Measurements from ENCODE around the gene HIP1R. TPM values are rescaled to one million over a fixed set of nuclear protein-coding genes. Genes with fewer than 3 reads are reported as not detected.

HIP1R gene
- total and polyA plus RNA-seq, 2 of the 4 experiments (the other 2 are of a cell fraction), result 13.8 to 18.5 TPM

GRCh38 chr12:122908915-122909314 lies 73.7 kb downstream of the HIP1R start:
- Histone ChIP-seq H3K27ac (ENCODE audit: insufficient read depth, low read length) (no peak overlapping the region), H2AK9ac (replicated peaks; ENCODE audit: low read depth, low read length, poor library complexity) (no peak overlapping the region), H4K91ac (ENCODE audit: insufficient read depth, low read depth, low read length) (no peak overlapping the region), H2BK5ac (ENCODE audit: low read depth, low read length, poor library complexity, severe bottlenecking) (no peak overlapping the region), H3K4me2 (ENCODE audit: low read depth, low read length) (no peak overlapping the region), H3K9me3 (ENCODE audit: control insufficient read depth, insufficient read depth, low read length) (no peaks in the 10 kb centered on the region), H3K23ac (ENCODE audit: low read depth, low read length) (no peak overlapping the region), H3K36me3 (ENCODE audit: control insufficient read depth, insufficient read depth, low read length) (no peaks in the 10 kb centered on the region), H3K4me3 (ENCODE audit: insufficient read depth, low read depth, low read length) (no peak overlapping the region), H3K9ac (ENCODE audit: low read depth, low read length) (no peak overlapping the region), H2BK15ac (ENCODE audit: low read depth, low read length) (no peak overlapping the region), H2AK5ac (ENCODE audit: low read depth, low read length) (no peak overlapping the region), H4K20me1 (ENCODE audit: insufficient read depth, low read length) (no peaks in the 10 kb centered on the region), H3K14ac (replicated peaks; ENCODE audit: low read depth, low read length) (no peak overlapping the region), H3K79me1 (ENCODE audit: low read depth in 1 of 2, low read length in 2 of 2) (no peaks in the 10 kb centered on the region), H3K4me1 (ENCODE audit: control insufficient read depth, insufficient read depth, low read length) (0 out of 2 replicates have a peak, but pooled peaks cover 2% of the 10 kb centered on the region), H2AFZ (replicated peaks; ENCODE audit: low read length, poor library complexity) (no peak overlapping the region), H3K56ac (ENCODE audit: extremely low read depth, insufficient read depth, low read length) (no peak overlapping the region), H4K8ac (ENCODE audit: low read depth in 2 of 2, low read length in 2 of 2) (no peak overlapping the region), H2BK120ac (ENCODE audit: low read depth, low read length) (no peak overlapping the region), H3K4ac (ENCODE audit: low read depth, low read length) (no peak overlapping the region), H3K9me1 (ENCODE audit: insufficient read depth, low read length) (no peaks in the 10 kb centered on the region), H3K18ac (ENCODE audit: low read depth, low read length) (no peak overlapping the region), H2BK20ac (ENCODE audit: low read depth, low read length) (no peak overlapping the region), H3K27me3 (ENCODE audit: control insufficient read depth, insufficient read depth, low read length) (no peaks in the 10 kb centered on the region), H4K5ac (ENCODE audit: low read depth, low read length) (no peak overlapping the region)
- dilution Hi-C loops (cut with HindIII; ENCODE audit: low sequenced_read_pairs, unreplicated experiment), result no loop called here
- no TSS peak for BruUV-seq (replicated peaks)
- WGBS, 2 experiments (ENCODE audit: extremely low coverage in 2 of 2, insufficient read length in 1 of 2), result 80% methylated on average over 2 of the region's 6 CpGs; no CpG with 5 or more reads in 1 of the 2 experiments
- ChIA-PET POLR2A (ENCODE audit: unreplicated experiment) (no interaction called here), CTCF (no interaction called here)
- TF ChIP-seq SMC3 (IDR thresholded peaks at IDR 0.05; ENCODE audit: low read depth, low read length), result no peak
- no peak for TF ChIP-seq MAZ (IDR thresholded peaks at IDR 0.05; ENCODE audit: borderline replicate concordance, low read depth, low read length)
- TF ChIP-seq POLR2A (IDR thresholded peaks at IDR 0.05; ENCODE audit: low read depth, low read length), result no peak
- TF ChIP-seq CTCF (conservative IDR thresholded peaks at IDR 0.05; ENCODE audit: low read depth, low read length), result no peak
- TF ChIP-seq RFX5 (IDR thresholded peaks at IDR 0.05; ENCODE audit: low read depth, low read length), result no peak
- intact Hi-C loops (cut with micrococcal nuclease), result no loop called here
- no peak for DNase-seq
- in situ Hi-C loops (cut with MboI; ENCODE audit: low sequenced_read_pairs), result no loop called here
- ATAC-seq (ENCODE audit: low read depth), result no peak

Data from IMR-90 (cell line).